Right ventricle myocardium superior (tissue), 1 donor: ENCODE data around the gene MSH2. TPM values are rescaled to one million over a fixed set of nuclear protein-coding genes. Genes with fewer than 3 reads are reported as not detected.
"Not testable (repeated sequence)": the region's sequence is repeated elsewhere in the genome, so short reads cannot be mapped to it uniquely, and the experiment has no call there.

ENCODE experiments used
- ATAC-seq: fragments of 200-7000 bp; cut with Tn5 transposase; one replicate; pipeline ENCODE4 v1.9.1; 2020; ENCODE audit warnings: mild to moderate bottlenecking; ENCODE audit not compliant: poor library complexity
- DNase-seq: peaks from one replicate; pipeline ENCODE4 v3.0.0-alpha.2; 2020
- intact Hi-C: fragments of 100-400 bp; cut with DNase I; formaldehyde crosslinking; loops from one replicate; pipeline ENCODE4 v1.11.2; 2022
- total RNA-seq: library from RNA; stranded (reverse); fragmentation: NEBNext Ultra II Directional; extraction: Animal tissue kit (Norgen Biotek cat#: 25700); gene quantifications from one replicate; pipeline ENCODE4 v1.2.1, GENCODE V29; 2021
- donor health status: DM: no; HTN: yes; CAD: no; lungs with severe emphysema.

MSH2 gene
- total RNA-seq, 1 donor from 2014 or later, result 11.1 TPM

GRCh38 chr2:47499093-47499492 is 96.1 kb downstream of the MSH2 start:
- ATAC-seq (no peak), DNase-seq (no peak)
- intact Hi-C loops, result no loop called here

GRCh38 chr2:47499621-47500309 is 96.8 kb downstream of the MSH2 start:
- intact Hi-C loops, result no loop called here
- ATAC-seq (no peak), DNase-seq (no peak)

- DNase-seq, result no peak
- intact Hi-C loops, result no loop called here
- no peak for ATAC-seq
Measured at GRCh38 chr2:47501374-47502200, 98.6 kb downstream of the MSH2 start.

- ATAC-seq, intact Hi-C loops, DNase-seq: not testable (repeated sequence)
Measured at GRCh38 chr2:47502498-47502897, 99.5 kb downstream of the MSH2 start.

GRCh38 chr2:47503481-47504070 is 100.6 kb downstream of the MSH2 start:
- intact Hi-C loops, result no loop called here
- DNase-seq, result no peak
- ATAC-seq, result no peak

GRCh38 chr2:47504174-47504810 is 101.3 kb downstream of the MSH2 start:
- no peak for DNase-seq
- intact Hi-C loops, result no loop called here
- ATAC-seq, result no peak

- intact Hi-C loops, result no loop called here
- DNase-seq (no peak), ATAC-seq (no peak)
Measured at GRCh38 chr2:47506024-47506423, 103.1 kb downstream of the MSH2 start.

- intact Hi-C loops, result no loop called here
Measured at GRCh38 chr2:47506436-47506835, 103.5 kb downstream of the MSH2 start.

GRCh38 chr2:47508080-47508479 is 105.1 kb downstream of the MSH2 start:
- DNase-seq, result no peak
- intact Hi-C loops, result no loop called here
- no peak for ATAC-seq

More at GRCh38 chr2:47506436-47506835, 103.5 kb downstream of the MSH2 start:
- ATAC-seq (no peak), DNase-seq (no peak)

GRCh38 chr2:47508641-47509040 is 105.7 kb downstream of the MSH2 start:
- intact Hi-C loops, result no loop called here
- ATAC-seq (no peak), DNase-seq (no peak)

- DNase-seq (no peak), ATAC-seq (no peak)
- intact Hi-C loops, result no loop called here
Measured at GRCh38 chr2:47509250-47509649, 106.3 kb downstream of the MSH2 start.

- intact Hi-C loops, result no loop called here
- DNase-seq (no peak), ATAC-seq (no peak)
Measured at GRCh38 chr2:47509821-47510385, 106.9 kb downstream of the MSH2 start.

GRCh38 chr2:47510745-47511144 is 107.8 kb downstream of the MSH2 start:
- intact Hi-C loops, result no loop called here
- DNase-seq (no peak), ATAC-seq (peak; percentile 61)

GRCh38 chr2:47512581-47513083 is 109.7 kb downstream of the MSH2 start:
- no peak for ATAC-seq
- no peak for DNase-seq
- intact Hi-C loops, result no loop called here

GRCh38 chr2:47513981-47514520 is 111.1 kb downstream of the MSH2 start:
- intact Hi-C loops, result no loop called here
- ATAC-seq, result no peak
- DNase-seq, result no peak

GRCh38 chr2:47516360-47517104 is 113.6 kb downstream of the MSH2 start:
- intact Hi-C loops, result no loop called here
- DNase-seq (no peak), ATAC-seq (no peak)

- DNase-seq (no peak), ATAC-seq (no peak)
- intact Hi-C loops, result no loop called here
Measured at GRCh38 chr2:47518497-47519146, 115.7 kb downstream of the MSH2 start.
